A549 treated with Hydrocortisone at 1 μM for 4 hours (cell line): ENCODE measurements around the gene BRINP2. TPM values are rescaled to one million over a fixed set of nuclear protein-coding genes. Genes with fewer than 3 reads are reported as not detected.

Source experiments
- total RNA-seq: library from RNA; stranded (reverse); fragments of 200-300 nt; extraction: Qiagen RNA extraction; gene quantifications from 5 replicates; pipeline ENCODE4 v1.2.3, GENCODE V29; 2022

BRINP2 gene
- 0.13 to 0.32 TPM (median 0.15 TPM) in 5 replicates for total RNA-seq

DNA sequence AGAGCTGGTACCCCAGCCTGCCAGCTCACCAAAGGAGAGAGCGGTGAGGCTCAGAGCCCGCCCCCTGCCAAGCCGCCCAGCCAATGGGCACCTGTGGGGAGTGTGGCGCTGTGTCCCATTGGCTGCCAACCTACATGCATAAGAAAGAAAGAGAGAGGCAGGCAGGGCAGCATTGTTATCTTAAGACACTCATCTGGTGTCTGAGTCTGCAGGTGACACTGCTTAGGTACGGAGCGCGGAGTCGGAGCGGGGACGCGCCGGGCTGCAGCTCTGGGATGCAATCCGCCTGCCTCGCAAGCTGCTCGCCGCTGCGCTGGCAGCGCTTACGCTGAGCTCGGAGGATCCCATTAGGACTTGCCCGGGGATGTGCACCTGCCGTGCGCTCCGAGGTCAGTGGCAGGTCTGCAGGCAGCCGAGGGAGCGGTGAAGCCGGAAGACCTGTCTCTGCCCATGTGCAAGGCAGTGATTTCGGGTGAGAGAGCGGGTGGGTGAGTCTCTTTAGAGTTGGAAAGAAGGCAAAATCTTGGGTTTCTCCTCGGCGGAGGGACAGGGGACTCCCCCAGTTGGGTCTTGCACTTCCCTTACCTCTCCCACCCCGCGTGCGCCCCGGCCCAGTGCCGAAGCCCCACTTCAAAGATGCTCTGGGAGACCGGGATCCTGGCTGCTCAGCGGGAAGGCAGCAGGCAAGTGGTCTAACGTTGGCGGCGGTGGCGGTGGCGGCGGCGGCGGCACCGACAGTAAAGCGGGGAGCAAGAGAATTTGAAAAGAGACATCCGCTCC lies at the start of gene BRINP2:
TSS of gene BRINP2 (plus strand) at position 203 of the 780 bp plus-strand sequence. CDS start 58,919 bp downstream, outside the sequence.

DNA sequence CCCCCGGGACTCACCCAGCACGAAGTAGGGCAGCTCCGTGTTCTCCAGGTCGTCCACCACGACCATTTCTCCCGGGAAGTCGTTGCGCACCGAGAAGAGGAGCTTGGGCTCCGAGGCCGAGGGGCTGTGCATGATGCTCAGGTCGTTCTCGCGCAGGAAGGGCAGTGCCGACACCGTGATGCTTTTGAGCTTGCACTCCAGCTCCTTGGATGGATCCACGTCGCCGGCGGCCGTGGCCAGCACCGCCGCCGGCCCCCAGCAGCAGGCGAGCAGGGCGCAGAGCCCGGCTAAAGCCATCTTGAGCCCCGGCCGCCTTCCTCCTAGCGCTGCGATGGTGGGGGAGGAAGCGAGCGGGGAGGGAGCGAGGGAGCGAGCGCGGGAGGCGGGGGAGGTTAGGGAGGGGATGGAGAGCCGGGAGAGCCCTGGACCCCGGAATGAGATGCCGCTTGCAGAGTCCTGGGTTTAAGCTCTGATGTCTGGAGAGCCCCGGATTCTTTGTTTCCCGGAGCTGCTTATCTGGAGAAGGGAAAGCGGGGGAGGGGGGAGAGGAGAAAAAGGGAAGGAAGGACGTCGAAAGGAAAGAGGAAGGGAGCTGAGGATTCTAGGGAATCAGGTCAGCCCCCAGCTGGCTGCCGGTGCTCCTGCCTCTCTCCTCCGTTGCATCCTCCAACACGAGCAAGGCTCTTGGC lies 6.2 kb upstream of the BRINP2 start, which contains the start of gene ASTN1:
TSS of gene ASTN1 (minus strand) at position 333 of the 689 bp plus-strand sequence. CDS start at position 297, 36 bp downstream.

Other genes with a start within 250 kb of the BRINP2 start
- gene ASTN1, start 6.2 kb upstream of the BRINP2 start, total RNA-seq: not detected in 5 replicates